NCI-H446 (cell line): ENCODE results near the gene ZCCHC8.

Experiments
- DNase-seq, 2 experiments: peaks; one replicate each; lab custom pipeline; 2025; lab: John Stamatoyannopoulos, UW

Gene ZCCHC8

DNA sequence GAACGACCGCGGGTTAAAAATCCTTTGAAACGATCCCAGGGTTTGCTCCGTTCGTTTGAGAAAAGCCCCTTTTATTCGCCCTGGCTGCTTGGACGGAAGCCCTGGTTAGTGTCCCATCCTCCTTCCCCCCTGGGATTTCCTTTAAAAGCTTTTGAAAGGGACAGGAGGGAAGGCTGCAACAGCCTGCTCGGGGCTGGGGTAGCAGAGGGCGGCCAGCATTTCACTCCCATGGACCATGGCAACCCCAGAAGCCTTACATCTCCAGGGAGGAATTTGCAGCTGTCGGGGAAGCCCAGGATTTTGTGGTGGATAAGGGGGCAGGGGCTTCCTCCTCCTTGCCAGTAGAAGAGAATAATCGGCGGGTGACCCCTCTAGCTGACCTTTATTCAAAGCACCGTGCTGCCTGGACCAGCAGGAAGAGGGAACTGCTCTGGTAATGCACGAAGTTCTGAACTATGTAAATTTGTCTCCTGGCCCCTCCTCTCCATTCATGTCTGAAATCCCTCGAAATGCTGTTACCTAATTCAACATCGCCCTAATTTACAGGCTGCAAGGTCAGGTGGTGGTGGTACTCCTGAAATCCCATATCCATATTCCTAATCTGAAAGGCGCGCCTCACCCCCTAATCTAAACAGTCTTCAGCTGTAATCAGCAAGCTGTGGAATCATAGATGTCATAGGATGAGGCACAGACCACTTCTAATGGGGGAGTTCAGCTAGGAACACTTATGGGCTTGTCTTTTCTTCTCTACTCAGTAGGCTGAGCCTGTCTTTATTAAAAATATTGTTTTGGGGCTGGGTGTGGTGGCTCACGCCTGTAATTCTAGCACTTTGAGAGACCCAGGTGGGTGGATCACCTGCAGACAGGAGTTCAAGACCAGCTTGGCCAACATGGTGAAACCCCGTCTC is 77.2 kb downstream of the ZCCHC8 start:
- no peak for DNase-seq

DNA sequence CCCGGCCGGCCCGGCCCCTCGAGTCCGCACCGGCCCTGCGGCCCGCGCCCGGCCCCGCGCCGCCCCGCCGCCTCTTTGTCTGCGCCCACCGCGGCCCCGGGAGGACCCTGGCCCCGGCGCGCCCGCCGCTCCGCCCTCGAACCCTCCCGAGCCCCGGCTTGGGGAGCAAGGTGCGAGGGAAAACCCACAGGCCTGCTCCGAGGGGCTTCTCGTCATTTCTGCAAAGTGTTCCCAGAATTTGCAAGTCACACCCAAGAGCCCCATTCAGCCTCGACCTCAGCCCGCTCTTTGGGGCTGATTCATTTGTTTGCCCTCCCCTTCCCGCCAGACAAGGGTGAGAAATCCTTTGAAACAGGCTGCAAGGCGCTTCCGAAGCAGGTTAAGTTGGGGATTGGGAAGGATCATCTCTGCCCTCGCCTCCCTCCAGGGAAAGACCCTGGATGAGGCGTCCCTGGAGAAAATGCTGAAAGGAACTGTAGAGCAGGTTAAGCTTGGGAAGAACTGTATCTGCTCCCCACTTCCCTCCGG is 77.9 kb downstream of the ZCCHC8 start:
- peak in 1 of 2 experiments; percentile 24 for DNase-seq

DNA sequence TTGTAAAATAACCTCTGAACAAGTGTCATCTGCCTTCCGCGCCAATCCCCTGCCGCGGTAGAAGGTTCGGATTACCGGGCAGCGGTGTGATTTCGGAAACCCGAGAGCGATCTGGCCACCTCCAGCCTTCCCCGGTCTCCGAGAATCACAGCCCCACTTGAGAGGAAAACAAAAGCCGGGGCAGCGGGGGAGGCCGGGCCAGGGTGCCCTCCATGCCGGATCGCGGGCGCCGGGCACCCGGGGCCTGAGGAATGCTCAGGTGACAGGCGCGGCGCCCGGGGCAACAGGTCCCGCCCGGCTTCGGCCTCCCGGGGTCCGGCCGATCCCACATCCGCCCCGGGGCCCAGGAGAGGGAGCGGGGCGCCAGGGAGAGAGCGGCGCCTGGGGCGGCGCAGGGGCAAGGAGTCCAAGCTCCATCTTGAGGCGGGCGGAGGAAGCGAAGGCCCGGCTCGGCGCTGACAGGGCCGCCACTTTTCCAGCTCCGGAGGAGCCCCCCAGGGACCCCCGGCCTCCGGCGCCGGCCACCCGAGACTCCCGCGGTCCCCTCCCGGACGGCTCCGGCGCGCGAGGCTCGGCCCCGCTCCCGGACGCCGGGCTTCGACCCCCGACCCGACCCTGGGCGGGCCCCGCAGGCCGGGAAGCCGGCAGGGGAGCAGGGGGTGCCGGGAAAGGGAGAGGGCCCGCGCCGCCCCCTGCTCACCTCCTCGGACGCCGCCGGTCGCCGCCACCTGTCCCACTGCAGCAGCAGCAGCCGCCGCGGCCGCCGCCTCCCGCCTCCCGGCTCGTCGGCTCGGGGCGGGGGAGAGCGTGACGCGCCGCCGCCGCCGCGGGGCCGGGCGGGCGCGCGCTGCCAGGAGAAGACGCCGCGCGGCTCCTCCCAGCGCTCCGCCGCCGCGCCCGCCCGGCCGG is 78.7 kb downstream of the ZCCHC8 start, which contains the start of gene CLIP1:
Gene CLIP1 (minus strand): TSS at position 849 of the 909 bp plus-strand sequence. CDS start 42,217 bp downstream, outside the sequence.
- DNase-seq = peak in 1 of 2 experiments; percentile 45
